ENCODE data around the gene BRD4. TPM values are rescaled to one million over a fixed set of nuclear protein-coding genes. Genes with fewer than 3 reads are reported as not detected.

Gene BRD4
- total RNA-seq, 4 donors from 2014 or later, result 7.7 to 38.2 (median 31.3) TPM

DNA sequence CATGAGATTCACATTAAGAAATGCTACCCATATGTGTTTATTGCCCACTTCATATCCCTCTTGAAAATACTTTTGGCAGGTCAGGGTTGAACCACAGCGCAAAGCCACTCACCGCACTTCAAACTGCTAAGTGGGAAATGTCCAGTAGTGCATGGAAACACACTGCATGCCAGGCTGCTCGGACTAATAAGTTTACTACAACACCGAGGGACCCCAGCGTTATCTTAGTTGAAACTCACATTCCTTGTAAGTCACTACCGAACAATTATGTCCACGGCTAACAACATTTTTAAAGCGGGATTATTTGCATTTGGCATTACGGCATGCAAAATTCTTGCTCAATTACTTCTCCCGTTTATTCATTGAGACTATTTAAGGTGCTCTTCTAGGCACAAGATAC is 4.0 kb downstream of the BRD4 start:
- no peaks in the 10 kb centered on the region for H3K27me3 ChIP-seq
- intact Hi-C loops (cut with DNase I), result loop anchor here (10.0 kb wide), 1 partner anchor 54 kb away; no protein-coding TSS in a partner anchor
- no peak for TF ChIP-seq POLR2A (IDR thresholded peaks at IDR 0.05)
- no peak for TF ChIP-seq CTCF (IDR thresholded peaks at IDR 0.05)
- 53 to 67% methylated on average over 10 of the region's 10 CpGs for WGBS, 2 donors
- no peak for DNase-seq
- H3K27ac ChIP-seq, result peak overlapping the region in 1 of 4 donors; percentile 17
- H3K36me3 ChIP-seq, result no peaks in the 10 kb centered on the region
- peak overlapping the region in 1 of 4 donors; percentile 18 for H3K4me3 ChIP-seq
- H3K9me3 ChIP-seq, result no peaks in the 10 kb centered on the region
- H3K4me1 ChIP-seq, result peaks cover 59 to 89% (median 76%) of the 10 kb centered on the region in 3 donors

- WGBS, 2 donors, result 40 to 58% methylated on average over 4 of the region's 6 CpGs
- no peak for TF ChIP-seq CTCF (IDR thresholded peaks at IDR 0.05)
- no peak for TF ChIP-seq POLR2A (IDR thresholded peaks at IDR 0.05)
- no peaks in the 10 kb centered on the region for H3K27me3 ChIP-seq
- intact Hi-C loops (cut with DNase I), result loop anchor here (10.0 kb wide), 1 partner anchor 50 kb away; no protein-coding TSS in a partner anchor
- H3K4me3 ChIP-seq, result peak overlapping the region in 1 of 4 donors; percentile 21
- no peaks in the 10 kb centered on the region for H3K9me3 ChIP-seq
- no peak for DNase-seq
- no peaks in the 10 kb centered on the region for H3K36me3 ChIP-seq
- H3K4me1 ChIP-seq, result peaks cover 57 to 99% (median 87%) of the 10 kb centered on the region in 3 donors
- peak overlapping the region; percentile 70 to 87 (median 79) for H3K27ac ChIP-seq
Measured at GRCh38 chr19:15324791-15325519, 7.4 kb downstream of the BRD4 start.

DNA sequence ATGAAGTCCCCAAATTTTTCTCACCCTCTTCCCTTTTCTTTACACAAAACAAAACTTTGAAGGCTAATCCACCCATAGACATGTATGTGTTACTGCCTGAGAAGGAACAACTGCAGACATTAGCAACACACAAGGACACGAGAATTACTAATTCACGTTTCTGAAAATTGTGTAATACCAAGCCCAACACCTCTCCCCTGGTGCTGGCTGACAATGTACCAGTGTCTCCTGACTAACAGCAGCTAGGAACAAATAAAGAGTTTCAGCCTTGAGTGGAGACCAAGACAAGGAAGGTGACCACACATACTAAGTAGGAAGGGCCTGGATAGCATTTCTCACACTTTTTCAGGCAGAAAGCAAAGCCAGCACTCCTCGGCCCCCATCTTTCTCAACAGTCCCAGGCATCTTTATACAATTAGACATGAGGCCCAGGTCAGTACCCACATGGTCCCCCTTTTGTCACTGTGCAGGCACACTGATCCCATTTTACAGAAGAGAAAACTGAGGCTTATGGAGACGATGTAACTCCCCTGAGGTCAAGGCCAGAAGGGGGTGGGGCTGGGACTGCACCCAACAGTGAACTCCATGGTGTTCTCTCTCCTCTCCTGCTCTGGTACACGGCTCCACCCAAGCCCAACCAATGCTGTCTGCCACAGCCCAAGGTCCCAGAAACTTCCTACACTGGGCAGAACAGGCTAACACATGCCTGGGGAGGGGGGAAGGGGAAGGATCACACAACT is 8.7 kb downstream of the BRD4 start:
- TF ChIP-seq CTCF (IDR thresholded peaks at IDR 0.05) (no peak), POLR2A (IDR thresholded peaks at IDR 0.05) (no peak)
- Histone ChIP-seq H3K4me1 (peaks cover 59 to 99% (median 87%) of the 10 kb centered on the region in 3 donors), H3K27me3 (no peaks in the 10 kb centered on the region), H3K4me3 (peak overlapping the region in 1 of 4 donors; percentile 24), H3K36me3 (no peaks in the 10 kb centered on the region), H3K27ac (peak overlapping the region; percentile 70 to 87 (median 79)), H3K9me3 (no peaks in the 10 kb centered on the region)
- WGBS, 2 donors, result 14 to 18% methylated on average over 4 of the region's 5 CpGs
- DNase-seq, result no peak
- intact Hi-C loops (cut with DNase I), result loop anchor here (10.0 kb wide), 1 partner anchor 49 kb away; no protein-coding TSS in a partner anchor

GRCh38 chr19:15321739-15322138 is 10.6 kb downstream of the BRD4 start:
- intact Hi-C loops (cut with DNase I), result loop anchor here (10.0 kb wide), 1 partner anchor 47 kb away; no protein-coding TSS in a partner anchor
- Histone ChIP-seq H3K4me1 (peaks cover 66 to 99% (median 92%) of the 10 kb centered on the region in 3 donors), H3K36me3 (no peaks in the 10 kb centered on the region), H3K4me3 (no peak overlapping the region), H3K9me3 (no peaks in the 10 kb centered on the region), H3K27ac (peak overlapping the region in 1 of 4 donors; percentile 44), H3K27me3 (no peaks in the 10 kb centered on the region)
- no peak for DNase-seq
- 32 to 68% methylated on average over 2 of the region's 2 CpGs for WGBS, 2 donors
- TF ChIP-seq POLR2A (IDR thresholded peaks at IDR 0.05) (no peak), CTCF (IDR thresholded peaks at IDR 0.05) (no peak)

- intact Hi-C loops (cut with DNase I), result loop anchor here (10.0 kb wide), 1 partner anchor 45 kb away; no protein-coding TSS in a partner anchor
- 64 to 69% methylated on average over 4 of the region's 4 CpGs for WGBS, 2 donors
- no peak overlapping the region for H3K4me3 ChIP-seq
- H3K9me3 ChIP-seq, result no peaks in the 10 kb centered on the region
- no peak for DNase-seq
- H3K4me1 ChIP-seq, result peaks cover 63 to 99% (median 89%) of the 10 kb centered on the region in 3 donors
- H3K27ac ChIP-seq, result no peak overlapping the region
- no peaks in the 10 kb centered on the region for H3K27me3 ChIP-seq
- H3K36me3 ChIP-seq, result no peaks in the 10 kb centered on the region
- TF ChIP-seq POLR2A (IDR thresholded peaks at IDR 0.05), result no peak
- TF ChIP-seq CTCF (IDR thresholded peaks at IDR 0.05), result no peak
Measured at GRCh38 chr19:15320116-15320515, 12.2 kb downstream of the BRD4 start.
